ENCODE measurements around the gene FAF1. TPM values are rescaled to one million over a fixed set of nuclear protein-coding genes. Genes with fewer than 3 reads are reported as not detected.

The FAF1 gene
- polyA plus RNA-seq, 1 of the 3 experiments (the other 2 are of a cell fraction) = 8.7 TPM

GRCh38 chr1:50488876-50489275 is 471.2 kb downstream of the FAF1 start:
- POLR2A ChIA-PET = no interaction called here
- H4K20me1 ChIP-seq (ENCODE audit: insufficient read depth) = no peaks in the 10 kb centered on the region

GRCh38 chr1:50488356-50488755 is 471.7 kb downstream of the FAF1 start:
- no peak overlapping the region for H2AFZ ChIP-seq (ENCODE audit: low read depth)
- no peaks in the 10 kb centered on the region for H3K27me3 ChIP-seq (ENCODE audit: insufficient read depth)
- no peak overlapping the region for H3K27ac ChIP-seq (ENCODE audit: low read depth in 2 of 2, low read length in 1 of 2)
- H3F3A ChIP-seq (replicated peaks; ENCODE audit: insufficient read depth) = no peaks in the 10 kb centered on the region
- peaks cover 0 to 25% of the 10 kb centered on the region in 2 experiments for H3K36me3 ChIP-seq (replicated peaks in 1 of 2; ENCODE audit: control insufficient read depth in 1 of 2, insufficient read depth in 2 of 2, low read length in 1 of 2)
- no peaks in the 10 kb centered on the region for H3K9me3 ChIP-seq
- H3K79me2 ChIP-seq (ENCODE audit: insufficient read depth) = no peaks in the 10 kb centered on the region
- POLR2A ChIA-PET = no interaction called here
- no peaks in the 10 kb centered on the region for H3K9me2 ChIP-seq
- no peaks in the 10 kb centered on the region for H4K20me1 ChIP-seq (ENCODE audit: insufficient read depth)
- 91% methylated on average over 3 of the region's 3 CpGs for WGBS (ENCODE audit: low lambda C conversion rate)
- no peak overlapping the region for H3K4me2 ChIP-seq
- TF ChIP-seq EZH2phosphoT487 (IDR thresholded peaks at IDR 0.05; ENCODE audit: borderline replicate concordance, low read depth) (no peak), RFX5 (IDR thresholded peaks at IDR 0.05; ENCODE audit: low read length) (no peak), PBX3 (IDR thresholded peaks at IDR 0.05) (no peak), EP300 (IDR thresholded peaks at IDR 0.05; ENCODE audit: borderline replicate concordance in 1 of 2, low read depth in 1 of 2, low read length in 1 of 2) (no peak), NFIC (IDR thresholded peaks at IDR 0.05; ENCODE audit: borderline replicate concordance) (no peak), SMC3 (IDR thresholded peaks at IDR 0.05; ENCODE audit: low read depth, low read length) (no peak), NRF1 (IDR thresholded peaks at IDR 0.05; ENCODE audit: low read depth, low read length) (no peak), RAD21 (IDR thresholded peaks at IDR 0.05; ENCODE audit: low read length) (no peak)
- DNase-seq = no peak
- no peak overlapping the region for H3K9ac ChIP-seq
- no peak overlapping the region for H3K4me3 ChIP-seq (ENCODE audit: low read depth in 2 of 2, low read length in 1 of 2)
- H3K4me1 ChIP-seq (ENCODE audit: control insufficient read depth in 1 of 2, insufficient read depth in 2 of 2, low read depth in 1 of 2, low read length in 1 of 2) = no peaks in the 10 kb centered on the region
- CTCF ChIA-PET = interaction anchor here (1.3 kb wide), 1 partner anchor 701 kb away, joined by 4 read pairs; no protein-coding TSS in a partner anchor

More at GRCh38 chr1:50488876-50489275, 471.2 kb downstream of the FAF1 start:
- Histone ChIP-seq H3K27me3 (ENCODE audit: insufficient read depth) (no peaks in the 10 kb centered on the region), H3K9me2 (no peaks in the 10 kb centered on the region), H3K9me3 (no peaks in the 10 kb centered on the region), H2AFZ (ENCODE audit: low read depth) (no peak overlapping the region), H3K27ac (ENCODE audit: low read depth in 2 of 2, low read length in 1 of 2) (no peak overlapping the region), H3K4me1 (ENCODE audit: control insufficient read depth in 1 of 2, insufficient read depth in 2 of 2, low read depth in 1 of 2, low read length in 1 of 2) (no peaks in the 10 kb centered on the region), H3K9ac (no peak overlapping the region), H3K4me2 (no peak overlapping the region), H3K36me3 (replicated peaks in 1 of 2; ENCODE audit: control insufficient read depth in 1 of 2, insufficient read depth in 2 of 2, low read length in 1 of 2) (peaks cover 0 to 27% of the 10 kb centered on the region in 2 experiments), H3F3A (replicated peaks; ENCODE audit: insufficient read depth) (no peaks in the 10 kb centered on the region), H3K4me3 (ENCODE audit: low read depth in 2 of 2, low read length in 1 of 2) (no peak overlapping the region), H3K79me2 (ENCODE audit: insufficient read depth) (no peaks in the 10 kb centered on the region)
- no peak for TF ChIP-seq IRF3 (IDR thresholded peaks at IDR 0.05; ENCODE audit: low read depth, low read length)
- no peak for TF ChIP-seq TEAD4 (IDR thresholded peaks at IDR 0.05; ENCODE audit: borderline replicate concordance, insufficient read depth)
- no peak for TF ChIP-seq JUND (IDR thresholded peaks at IDR 0.05)
- no peak for TF ChIP-seq MAX (IDR thresholded peaks at IDR 0.05; ENCODE audit: low read depth)
- no peak for TF ChIP-seq POLR2AphosphoS5 (IDR thresholded peaks at IDR 0.05; ENCODE audit: low read depth, low read length)
- TF ChIP-seq ELF1 (IDR thresholded peaks at IDR 0.05) = no peak
- no peak for TF ChIP-seq TAF1 (IDR thresholded peaks at IDR 0.05; ENCODE audit: borderline replicate concordance, low read depth, low read length)
- TF ChIP-seq SMC3 (IDR thresholded peaks at IDR 0.05; ENCODE audit: low read depth, low read length) = no peak
- CTCF ChIA-PET = interaction anchor here (1.3 kb wide), 1 partner anchor 701 kb away, joined by 4 read pairs; no protein-coding TSS in a partner anchor
- 70% methylated on average over 1 of the region's 1 CpG for WGBS (ENCODE audit: low lambda C conversion rate)
- DNase-seq = no peak
